GM19043 (cell line): ENCODE measurements around the gene MARF1.
"Not testable (repeated sequence)": the region's sequence is repeated elsewhere in the genome, so short reads cannot be mapped to it uniquely, and the experiment has no call there.

Experiments used
- ATAC-seq: cut with Tn5 transposase; IDR thresholded peaks from one replicate; pipeline ENCODE4 v1.9.1; 2021; ENCODE audit warnings: low read depth; ENCODE audit not compliant: unreplicated experiment

MARF1 gene

GRCh38 chr16:15655561-15655960 is 12.6 kb upstream of the MARF1 start:
- not testable (repeated sequence) for ATAC-seq

DNA sequence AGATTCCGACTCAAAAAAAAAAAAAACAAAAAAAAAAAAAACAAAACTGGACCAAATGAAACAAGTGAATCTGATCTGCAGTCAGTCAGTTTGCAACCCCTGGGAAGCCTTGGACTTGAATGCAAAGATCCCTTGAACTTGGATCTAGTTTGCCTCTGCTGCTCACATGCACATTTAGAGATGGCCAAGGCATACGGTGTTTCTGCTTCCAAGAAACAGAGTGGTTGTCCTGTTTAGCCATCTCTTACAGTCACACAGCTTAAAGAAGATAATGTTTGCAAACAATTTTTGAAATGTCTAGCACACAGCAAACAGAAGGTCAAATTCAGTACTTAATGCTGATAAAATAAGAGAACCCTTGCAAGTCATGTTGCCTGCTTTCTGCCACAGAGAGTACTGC is 11.6 kb upstream of the MARF1 start:
- no peak for ATAC-seq

DNA sequence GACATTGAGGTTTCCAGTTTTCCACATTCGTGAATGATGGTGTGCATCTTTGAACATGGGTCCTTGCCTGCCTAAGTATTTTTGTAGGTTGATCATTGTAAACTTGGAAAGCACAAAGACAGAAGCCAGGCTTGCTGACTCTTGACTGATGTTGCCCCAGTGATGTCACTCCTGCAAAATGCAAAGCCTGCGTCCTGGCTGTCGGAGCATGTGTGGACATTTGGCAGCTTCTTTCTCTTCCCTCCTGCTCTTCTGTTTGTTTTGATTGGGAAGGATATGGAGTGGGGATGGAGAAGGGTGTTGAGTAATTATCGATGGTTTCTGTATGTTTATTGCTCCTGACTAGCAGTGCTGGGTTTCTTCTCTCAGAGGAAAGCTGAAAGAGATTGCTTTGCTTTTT is 10.3 kb upstream of the MARF1 start:
- ATAC-seq = no peak

GRCh38 chr16:15652293-15653001 is 9.5 kb upstream of the MARF1 start:
- no peak for ATAC-seq

DNA sequence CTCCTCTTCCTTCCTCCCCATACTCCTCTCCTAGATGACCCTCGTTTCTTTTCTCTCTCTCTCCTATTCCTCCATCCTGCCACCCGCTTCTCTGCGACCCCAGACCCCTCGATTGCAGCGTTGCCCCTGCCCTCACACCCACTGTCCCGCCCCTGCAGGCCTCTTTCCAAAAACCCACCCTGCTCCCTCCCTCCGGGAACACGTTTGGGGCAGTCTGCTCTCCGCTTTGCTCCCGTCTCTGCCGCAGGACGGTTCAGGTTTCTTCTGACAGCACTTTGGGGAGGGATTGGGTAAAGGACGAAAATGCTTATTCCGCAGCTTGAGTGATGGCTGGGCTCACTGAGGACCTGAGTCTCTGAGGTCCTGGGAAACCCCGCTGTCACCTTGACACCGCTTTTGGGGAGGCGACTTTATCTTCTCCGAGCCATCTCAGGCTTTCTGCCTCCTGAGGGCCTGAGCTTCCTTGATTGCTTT is 7.8 kb upstream of the MARF1 start:
- ATAC-seq = no peak

- ATAC-seq = peak; percentile 73
These were observed 7.2 kb upstream of the MARF1 start, which contains the start of gene NDE1 for GRCh38 chr16:15650019-15650697. Gene NDE1, plus strand, starts transcription at chr16:15650245. Its CDS starts 14,534 bp downstream, at chr16:15664779.

DNA sequence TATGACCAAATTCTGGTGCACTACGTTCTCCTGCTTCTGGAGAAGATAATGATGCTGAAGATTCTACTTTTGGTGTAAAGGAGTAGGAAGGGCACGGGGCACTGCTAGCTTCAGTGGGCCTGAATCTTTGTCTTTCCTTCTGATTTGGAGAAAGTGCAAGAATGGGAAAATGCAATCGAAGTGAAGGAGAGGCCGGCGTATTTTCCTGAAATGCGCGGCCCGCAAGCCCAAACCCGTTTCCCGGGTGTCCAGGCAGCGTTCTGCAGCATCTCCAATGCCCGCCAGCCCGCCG is 6.7 kb upstream of the MARF1 start:
- ATAC-seq = no peak

- ATAC-seq = not testable (repeated sequence)
These were observed 6.4 kb upstream of the MARF1 start for GRCh38 chr16:15649311-15649710.

DNA sequence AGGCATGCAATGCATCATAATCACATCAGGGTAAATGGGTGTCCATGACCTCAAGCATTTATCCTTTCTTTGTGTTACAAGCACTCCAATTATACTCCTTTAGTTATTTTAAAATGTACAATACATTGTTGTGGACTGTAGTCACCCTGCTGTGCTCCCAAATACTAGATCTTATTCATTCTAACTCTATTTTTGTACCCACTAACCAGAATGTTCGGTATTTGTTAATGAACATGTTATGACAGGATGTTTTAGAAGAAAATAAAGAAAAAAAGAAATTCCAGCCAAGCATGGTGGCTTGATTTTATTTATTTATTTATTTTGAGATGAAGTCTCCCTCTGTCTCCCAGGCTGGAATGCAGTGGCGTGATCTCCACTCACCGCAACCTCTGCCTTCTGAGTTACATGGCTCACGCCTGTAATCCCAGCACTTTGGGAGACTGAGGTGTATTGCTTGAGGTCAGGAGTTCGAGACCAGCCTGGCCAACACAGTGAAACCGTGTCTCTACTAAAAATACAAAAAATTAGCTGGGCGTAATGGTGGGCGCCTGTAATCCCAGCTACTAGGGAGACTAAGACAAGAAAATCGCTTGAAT is 5.3 kb upstream of the MARF1 start:
- no peak for ATAC-seq

GRCh38 chr16:15647294-15648014 is 4.5 kb upstream of the MARF1 start:
- ATAC-seq = no peak

GRCh38 chr16:15646557-15647293 is 3.8 kb upstream of the MARF1 start:
- not testable (repeated sequence) for ATAC-seq

DNA sequence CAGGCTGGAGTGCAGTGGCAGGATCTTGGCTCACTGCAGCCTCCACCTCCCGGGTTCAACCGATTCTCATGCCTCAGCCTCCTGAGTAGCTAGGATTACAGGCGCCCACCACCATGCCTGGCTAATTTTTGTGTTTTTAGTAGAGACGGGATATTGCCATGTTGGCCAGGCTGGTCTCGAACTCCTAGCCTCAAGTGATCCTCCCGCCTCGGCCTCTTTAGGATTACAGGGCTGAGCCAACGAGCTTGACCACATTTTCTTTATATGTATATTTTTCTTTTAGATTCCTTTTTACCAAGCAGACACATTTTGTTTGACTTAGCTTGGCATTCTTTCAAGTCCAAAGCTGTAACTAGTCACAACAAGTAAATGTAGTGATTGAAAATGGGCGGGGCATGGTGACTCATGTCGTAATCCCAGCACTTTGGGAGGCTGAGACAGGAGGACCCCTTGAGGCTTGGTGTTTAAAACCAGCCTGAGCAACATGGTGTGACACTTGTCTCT is 2.1 kb upstream of the MARF1 start:
- not testable (repeated sequence) for ATAC-seq

DNA sequence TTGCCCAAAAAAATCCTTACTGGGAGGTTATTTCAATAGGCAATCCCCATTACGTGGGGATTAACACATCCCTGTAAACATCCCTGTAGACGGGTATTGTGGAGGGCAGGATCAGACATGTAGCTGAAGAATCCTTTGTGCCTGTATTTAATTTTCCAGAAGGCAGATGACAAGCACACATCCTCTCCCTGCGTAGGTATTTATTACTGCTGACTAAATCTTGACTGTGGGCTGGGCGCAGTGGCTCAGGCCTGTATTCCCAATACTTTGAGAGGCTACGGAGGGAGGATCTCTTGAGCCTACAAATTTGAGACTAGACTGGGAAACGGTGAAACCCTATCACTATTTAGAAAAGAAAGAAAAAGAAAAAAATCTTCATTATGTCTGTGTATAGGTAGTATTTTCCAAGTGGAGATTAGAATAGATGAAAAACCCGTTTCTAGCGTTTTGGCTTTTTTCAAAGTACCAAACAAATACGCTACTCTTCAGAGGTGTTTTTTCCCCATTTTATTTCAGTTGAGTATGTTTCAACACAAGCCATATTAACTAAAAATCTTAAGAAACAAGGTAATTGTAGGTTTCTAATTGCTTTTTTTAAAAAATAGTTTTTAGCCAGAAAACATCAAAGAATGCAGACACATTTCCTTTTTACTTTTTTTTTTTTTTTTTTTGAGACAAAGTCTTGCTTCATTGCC is 1.5 kb upstream of the MARF1 start:
- ATAC-seq = no peak

GRCh38 chr16:15643946-15644250 is 944 bp upstream of the MARF1 start:
- no peak for ATAC-seq

DNA sequence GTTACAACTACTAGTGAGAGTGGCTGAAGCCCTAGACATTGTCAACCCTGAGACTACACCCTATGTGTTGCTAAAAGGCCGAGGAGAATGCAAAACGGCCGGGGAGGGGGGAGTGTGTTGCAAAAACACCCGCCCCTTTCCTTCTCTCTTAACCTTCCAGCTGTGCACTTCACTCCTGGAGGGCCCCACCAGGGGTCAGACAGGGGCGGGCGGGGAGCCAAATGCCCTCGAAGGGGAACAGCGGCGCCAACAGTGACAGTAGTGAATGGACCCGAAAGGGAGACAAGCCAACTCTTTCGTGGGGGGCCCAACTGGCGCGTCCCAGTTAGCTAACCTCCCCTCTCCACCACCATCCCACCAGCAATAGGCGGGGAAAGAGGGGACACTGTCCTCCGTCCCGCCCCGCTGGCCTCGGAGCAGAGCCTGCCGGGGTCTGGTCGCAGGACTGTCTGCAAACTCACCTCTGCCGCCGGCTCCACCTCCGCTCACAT is 352 bp downstream of the MARF1 start:
- ATAC-seq = peak; percentile 62

DNA sequence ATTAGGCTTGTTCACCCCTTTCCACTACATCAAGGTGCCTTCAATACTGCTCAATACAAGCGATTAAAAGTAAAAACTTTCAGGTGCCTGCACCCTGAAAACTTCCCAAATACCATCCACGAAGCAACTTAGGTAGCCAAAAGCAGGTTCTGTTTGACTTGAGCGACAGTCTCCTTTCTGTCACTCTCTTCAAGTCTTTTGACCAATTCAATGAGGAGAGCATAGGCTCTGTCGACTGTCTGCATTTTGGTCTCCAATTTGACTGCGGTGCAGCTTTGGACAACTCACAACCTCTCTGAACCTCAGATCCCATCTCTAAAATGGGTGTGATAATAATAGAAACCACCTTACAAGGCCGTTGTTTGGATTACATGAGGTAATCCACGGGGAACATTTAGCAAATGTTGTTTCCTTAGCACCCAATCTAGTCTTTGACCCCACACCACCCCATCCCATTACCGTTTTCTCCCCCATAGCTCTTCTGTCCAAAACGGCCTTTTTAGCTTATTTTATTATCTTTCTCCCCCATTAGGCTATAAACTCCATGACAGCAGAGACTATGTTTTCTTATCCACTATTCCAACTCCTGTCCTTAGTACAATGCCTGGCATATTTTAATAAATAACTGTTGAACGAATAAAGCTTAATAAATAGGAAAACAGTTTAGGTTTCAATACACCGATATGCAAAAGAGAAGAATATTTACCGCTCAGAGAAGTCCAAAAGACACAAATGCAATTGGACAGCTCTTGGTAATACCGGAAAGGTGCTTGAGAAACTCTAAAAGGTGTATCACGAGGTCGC is 999 bp downstream of the MARF1 start:
- ATAC-seq = no peak

- ATAC-seq = no peak
These were observed 2.0 kb downstream of the MARF1 start for GRCh38 chr16:15640966-15641365.

GRCh38 chr16:15639061-15639568 is 3.8 kb downstream of the MARF1 start:
- no peak for ATAC-seq

GRCh38 chr16:15636392-15636873 is 6.5 kb downstream of the MARF1 start:
- ATAC-seq = no peak
